HG02884 (cell line): Measurements from ENCODE around the gene TET2.
"Not testable (repeated sequence)": the region's sequence is repeated elsewhere in the genome, so short reads cannot be mapped to it uniquely, and the experiment has no call there.

Experiments
- ATAC-seq: cut with Tn5 transposase; IDR thresholded peaks from one replicate; pipeline ENCODE4 v1.9.1; 2021; ENCODE audit warnings: mild to moderate bottlenecking, moderate library complexity; ENCODE audit not compliant: unreplicated experiment

Gene TET2

DNA sequence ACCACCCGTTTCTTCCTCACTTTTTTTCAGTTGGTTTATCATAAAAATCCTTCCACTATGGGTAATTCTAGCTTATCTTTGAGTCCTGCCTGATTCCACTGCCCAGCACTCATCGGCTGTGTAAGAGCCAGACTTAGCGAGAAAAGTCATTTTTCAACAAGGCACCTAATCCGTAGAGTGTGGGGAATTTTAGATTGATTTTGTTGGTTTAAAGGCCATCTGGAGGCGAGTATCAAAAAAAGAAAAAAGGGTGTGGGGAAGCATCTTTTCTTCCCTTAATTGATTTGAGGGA, 134.4 kb downstream of the TET2 start:
- no peak for ATAC-seq

DNA sequence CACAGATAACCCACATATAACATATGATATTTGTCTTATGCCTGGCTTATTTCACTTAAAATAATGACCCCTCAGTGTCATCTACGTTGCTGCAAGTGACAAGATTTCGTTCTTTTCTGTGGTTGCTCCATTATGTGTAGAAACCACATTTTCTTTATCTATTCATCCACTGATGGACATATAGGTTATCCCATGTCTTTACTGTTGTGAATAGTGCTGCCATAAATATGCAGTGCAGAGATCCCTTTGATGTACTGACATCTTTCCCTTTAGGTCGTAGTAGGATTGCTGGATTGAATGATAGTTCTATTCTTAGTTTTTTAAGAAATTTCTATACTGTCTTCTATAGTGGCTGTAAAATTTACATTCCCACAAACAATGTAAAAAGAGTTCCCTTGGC, 135.8 kb downstream of the TET2 start:
- ATAC-seq, result no peak

DNA sequence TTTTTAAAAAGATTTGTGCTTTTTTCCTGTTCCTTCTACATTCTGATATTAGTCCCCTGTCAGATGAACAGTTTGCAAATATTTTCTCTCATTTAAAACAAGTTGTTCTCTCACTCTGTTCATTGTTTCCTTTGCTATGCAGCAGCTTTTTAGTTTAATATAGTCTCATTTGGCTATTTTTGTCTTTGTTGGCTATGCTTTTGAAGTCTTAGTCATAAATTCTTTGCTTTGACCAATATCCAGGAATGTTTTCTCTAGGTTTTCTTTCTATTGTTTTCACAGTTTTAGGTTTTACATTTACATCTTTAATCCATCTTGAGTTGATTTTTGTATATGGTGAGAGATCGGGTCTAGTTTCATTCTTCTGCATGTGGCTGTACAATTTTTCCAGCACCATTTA, 136.8 kb downstream of the TET2 start:
- ATAC-seq, result no peak

DNA sequence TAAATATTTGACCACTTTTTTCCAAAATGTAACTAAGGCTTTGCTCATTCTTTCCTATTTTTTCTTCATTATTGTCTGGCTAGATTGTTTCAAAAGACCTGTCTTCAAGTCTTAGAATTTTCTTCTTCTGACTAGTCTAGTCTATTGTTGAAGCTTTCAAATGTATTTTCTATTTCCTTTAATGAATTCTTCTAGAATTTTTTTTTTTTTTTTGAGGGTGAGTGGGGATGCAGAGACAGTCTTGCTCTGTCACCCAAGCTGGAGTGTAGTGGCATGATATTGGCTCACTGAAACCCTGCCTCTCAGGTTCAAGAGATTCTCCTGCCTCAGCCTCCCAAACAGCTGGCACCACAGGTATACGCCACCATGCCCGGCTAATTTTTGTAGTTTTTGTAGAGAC, 141.4 kb downstream of the TET2 start:
- no peak for ATAC-seq

DNA sequence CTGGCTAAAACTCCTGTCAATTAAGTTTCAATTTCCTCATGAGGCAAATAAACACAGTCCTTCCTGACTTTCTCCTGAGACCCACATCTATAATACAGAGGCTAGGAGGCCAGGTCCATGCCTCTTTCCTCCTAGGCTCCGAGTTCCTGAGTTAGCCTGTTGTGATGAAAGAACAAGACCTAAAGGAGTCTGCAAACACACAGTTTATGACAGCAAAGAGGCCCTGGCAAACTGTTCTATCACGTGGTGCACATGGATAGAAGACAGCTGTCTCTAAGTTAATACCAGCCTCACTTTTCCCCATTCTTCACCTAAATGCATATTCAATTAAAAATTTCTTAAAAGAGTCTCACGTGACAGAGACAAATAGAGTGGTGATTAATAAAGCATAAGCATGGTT, 145.2 kb downstream of the TET2 start:
- ATAC-seq, result no peak

DNA sequence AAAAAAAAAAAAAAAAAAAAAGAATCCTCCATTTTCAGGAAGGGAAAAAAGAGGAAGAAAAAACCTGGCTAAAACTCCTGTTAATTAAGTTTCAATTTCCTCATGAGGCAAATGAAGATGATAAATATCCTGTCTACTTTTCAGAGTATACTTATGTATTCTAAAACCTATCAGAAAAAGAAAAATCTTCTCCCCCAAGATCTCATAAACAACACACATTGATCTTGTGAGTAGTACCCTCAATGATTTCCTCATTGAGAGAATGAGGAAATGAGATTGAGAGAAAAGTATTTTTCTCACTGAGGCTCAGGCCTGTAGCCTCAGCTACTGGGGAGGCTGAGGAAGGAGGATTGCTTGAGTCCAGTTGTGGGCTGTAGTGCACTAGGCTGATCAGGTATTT, 146.7 kb downstream of the TET2 start:
- ATAC-seq, result no peak

DNA sequence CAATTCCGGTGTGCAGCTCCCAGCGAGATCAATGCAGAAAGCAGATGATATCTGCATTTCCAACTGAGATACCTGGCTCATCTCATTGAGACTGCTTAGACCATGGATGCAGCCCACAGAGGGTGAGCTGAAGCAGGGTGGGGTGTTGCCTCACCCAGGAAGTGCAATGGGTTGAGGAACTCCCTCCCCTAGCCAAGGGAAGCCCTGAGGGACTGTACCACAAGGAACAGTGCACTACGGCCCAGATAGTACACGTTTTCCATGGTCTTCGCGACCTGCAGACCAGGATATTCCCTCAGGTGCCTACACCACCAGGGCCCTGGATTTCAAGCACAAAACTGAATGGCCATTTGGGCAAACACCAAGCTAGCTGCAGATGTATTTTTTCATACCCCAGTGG, 150.0 kb downstream of the TET2 start:
- no peak for ATAC-seq

DNA sequence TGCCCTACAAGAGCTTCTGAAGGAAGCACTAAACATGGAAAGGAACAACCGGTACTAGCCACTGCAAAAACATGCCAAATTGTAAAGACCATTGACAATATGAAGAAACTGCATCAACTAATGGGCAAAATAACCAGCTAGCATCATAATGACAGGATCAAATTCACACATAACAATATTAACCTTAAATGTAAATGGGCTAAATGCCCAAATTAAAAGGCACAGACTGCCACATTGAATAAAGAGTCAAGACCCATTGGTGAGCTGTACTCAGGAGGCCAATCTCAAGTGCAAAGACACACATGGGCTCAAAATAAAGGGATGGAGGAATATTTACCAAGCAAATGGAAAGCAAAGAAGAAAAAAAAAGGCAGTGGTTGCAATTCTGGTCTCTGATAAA, 152.4 kb downstream of the TET2 start:
- ATAC-seq, result not testable (repeated sequence)

DNA sequence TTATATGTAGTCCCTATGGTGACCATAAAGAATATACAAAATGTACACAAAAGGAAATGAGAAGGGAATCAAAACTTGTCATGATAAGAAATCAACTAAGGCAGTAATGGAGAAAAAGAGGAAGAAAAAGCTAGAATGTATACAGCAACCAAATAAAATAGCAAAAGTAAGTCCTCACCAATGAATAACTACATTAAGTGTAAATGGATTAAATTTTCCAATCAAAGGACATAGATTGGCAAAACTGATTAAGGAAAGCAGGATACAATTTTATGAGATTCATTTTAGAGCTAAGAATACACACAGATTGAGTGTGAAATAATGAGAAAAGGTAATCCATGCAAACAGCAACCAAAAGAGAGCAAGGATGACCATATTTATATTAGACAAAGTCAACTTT, 157.4 kb downstream of the TET2 start:
- ATAC-seq, result no peak

DNA sequence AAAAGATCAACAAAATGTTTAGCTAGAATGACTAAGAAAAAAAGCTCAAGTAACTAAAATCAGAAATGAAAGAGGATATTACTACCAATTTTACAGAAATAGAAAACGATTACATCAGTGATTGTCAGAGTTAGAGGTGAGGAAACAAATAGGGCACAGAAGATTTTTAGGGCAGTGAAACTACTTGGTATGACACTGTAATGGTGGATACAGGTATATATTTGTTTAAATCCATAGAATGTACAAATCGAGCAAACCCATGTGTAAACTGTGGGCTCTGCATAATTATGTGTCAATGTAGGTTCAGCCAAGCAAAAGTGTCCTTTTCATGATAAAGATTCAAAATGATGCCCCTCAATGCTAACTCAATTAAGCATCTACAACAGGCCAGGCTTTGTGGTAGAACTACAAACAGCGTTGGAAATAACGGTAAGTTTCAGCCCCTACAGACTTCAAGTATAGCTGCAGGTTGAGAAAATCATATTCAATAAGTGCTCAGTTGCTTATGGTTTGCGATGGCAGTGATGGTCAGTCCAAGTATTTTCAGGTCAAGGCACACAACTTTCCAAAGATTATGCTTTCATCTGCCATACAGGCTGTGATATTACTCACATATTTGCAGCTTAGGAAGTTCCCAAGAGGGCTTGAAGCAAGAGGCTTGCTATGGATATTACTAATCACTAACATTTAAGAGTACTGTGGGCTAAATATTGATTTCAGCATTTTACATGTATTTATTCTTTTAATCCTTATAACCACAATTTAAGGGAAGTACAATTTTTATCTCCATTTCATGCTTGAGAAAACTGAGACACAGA, 158.6 kb downstream of the TET2 start:
- ATAC-seq, result peak; percentile 32

DNA sequence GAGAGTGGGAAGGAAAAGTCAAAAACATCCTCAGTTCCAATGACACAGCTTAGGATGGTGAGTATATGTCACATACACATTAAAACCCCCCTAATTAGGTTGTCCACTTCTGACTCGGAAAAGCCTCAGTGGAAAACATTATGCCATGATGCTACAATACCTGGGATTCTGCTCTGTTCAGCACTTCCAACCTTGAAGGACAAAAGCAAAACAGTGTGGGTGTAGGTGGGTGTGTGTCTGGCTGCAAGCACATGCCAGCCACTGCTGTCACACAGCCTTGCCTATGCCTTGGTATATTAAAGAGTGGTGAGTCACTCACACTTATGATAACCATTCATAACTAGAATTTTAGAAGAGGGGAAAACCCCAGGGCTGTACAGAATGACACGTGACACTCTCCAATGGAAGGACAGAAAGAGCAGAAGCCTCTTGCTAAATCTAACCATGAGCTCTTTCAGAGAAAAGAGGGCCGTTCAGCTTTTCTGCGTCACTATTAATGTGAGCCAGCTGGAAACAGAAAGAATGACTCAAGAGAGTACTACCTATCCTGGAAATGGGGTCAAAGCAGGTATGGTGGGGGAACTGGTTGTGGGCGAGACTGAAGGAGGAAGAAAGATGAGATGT, 159.6 kb downstream of the TET2 start:
- ATAC-seq, result peak; percentile 84

DNA sequence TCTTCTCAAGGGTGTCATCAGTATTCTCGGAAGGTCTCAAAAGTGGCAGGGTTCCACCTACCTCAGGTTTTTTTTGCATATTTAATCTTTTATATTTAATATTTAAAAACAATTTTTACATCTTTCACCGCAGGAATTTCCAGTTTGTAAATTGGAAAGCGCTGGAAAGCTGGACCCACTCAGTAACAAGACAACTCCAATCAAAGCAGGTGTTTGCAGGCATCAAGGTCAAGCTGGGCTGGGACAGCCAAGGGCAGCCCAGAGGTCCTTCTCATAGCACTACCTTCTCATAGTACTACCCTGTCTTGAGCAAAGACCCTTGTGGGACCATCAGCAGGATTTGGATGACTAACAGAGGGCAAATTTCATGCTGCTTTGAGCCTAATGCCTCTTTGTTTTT, 160.1 kb downstream of the TET2 start:
- no peak for ATAC-seq

DNA sequence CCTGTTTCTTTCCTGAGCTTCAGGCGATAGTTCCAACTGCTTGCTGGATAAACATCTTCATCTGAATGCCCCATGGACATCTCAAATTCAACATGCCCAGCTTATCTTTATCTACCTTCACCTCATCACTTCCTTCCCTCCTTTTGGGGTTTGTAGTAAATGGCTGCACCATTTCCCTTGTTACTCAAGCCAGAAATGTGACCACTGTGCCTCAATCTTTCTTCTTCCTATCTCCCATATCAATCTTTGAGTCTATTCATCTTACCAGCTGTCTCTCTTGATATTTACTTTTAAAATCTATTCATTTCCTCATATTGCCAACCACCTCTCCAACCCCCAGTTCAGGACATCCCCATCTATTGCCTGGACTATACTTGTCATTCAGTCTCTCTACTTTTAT, 171.8 kb downstream of the TET2 start:
- no peak for ATAC-seq

DNA sequence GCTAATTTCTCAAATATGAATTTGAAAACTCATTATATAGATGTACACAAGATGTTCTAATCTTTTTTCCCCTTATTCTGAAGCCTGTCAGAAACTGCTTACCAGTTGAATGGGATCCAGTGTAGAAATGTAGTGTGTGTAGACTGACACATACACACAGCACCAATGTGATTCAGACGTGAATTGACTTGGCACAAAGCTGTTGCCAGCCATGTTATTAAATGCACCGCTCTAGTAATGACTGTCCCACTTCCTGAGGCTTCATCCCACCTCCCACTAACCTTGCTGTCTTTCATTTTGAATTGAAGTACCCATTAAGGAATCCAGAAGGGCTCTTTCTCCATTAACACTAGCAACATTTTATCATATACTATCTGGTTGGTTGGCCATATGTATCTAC, 180.5 kb downstream of the TET2 start:
- no peak for ATAC-seq

DNA sequence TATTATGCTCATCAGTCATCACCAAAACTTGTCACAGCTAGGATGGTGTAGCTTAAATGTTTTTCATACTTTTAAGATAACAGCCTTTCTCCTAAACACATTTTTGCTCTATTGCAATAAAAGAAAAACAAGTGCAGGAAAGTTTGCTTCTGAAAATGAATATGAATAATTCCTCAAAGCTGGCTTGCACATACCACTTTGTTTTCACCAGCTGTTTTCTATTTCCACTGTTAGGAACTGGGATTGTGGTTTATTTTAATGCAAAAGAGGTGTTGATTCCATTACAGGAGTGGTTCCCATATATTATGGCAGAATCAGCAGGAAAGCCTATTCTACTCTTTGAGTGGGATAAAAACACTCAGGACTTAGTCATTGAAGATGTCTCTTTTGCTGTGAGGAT, 181.3 kb downstream of the TET2 start:
- no peak for ATAC-seq

DNA sequence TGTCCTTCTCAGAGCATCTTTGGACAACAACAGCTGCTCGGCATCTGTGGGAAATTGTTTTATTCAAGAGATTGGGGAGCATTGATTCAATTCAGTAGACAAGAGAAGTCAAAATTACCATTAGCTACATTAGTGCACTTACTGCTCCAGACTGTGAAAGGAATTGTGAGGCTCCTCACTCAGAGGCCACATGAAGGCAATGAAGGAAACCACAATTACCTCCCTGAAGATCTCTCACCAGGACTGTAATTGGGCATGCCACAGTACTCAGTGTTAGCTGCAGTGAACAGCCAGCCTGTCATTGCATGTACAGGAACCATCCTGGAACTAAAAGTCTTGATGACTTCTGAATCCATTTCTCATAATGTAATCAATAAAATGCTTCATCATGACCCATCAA, 182.4 kb downstream of the TET2 start:
- no peak for ATAC-seq
